Measurements from ENCODE around the gene TIPARP. TPM values are rescaled to one million over a fixed set of nuclear protein-coding genes. Genes with fewer than 3 reads are reported as not detected.

TIPARP gene
- total and polyA plus RNA-seq, 4 donors: 20.8 to 56.1 (median 40.0) TPM

GRCh38 chr3:156676768-156677479 lies 2.5 kb downstream of the TIPARP start:
- no peak for TF ChIP-seq CTCF (IDR thresholded peaks at IDR 0.05; ENCODE audit: control extremely low read depth, extremely low read depth)
- WGBS, 2 donors: 59 to 77% methylated on average over 3 of the region's 3 CpGs
- no peak overlapping the region for H3K4me3 ChIP-seq
- H3K27me3 ChIP-seq (ENCODE audit: control insufficient read depth in 3 of 3, insufficient read depth in 3 of 3, low read length in 2 of 3): no peaks in the 10 kb centered on the region
- ATAC-seq (ENCODE audit: insufficient read depth, low FRiP score) (no peak), DNase-seq (no peak)
- peaks cover 5 to 19% (median 7%) of the 10 kb centered on the region in 4 donors for H3K36me3 ChIP-seq (ENCODE audit: control insufficient read depth in 4 of 4, insufficient read depth in 4 of 4, low read length in 4 of 4)
- peak overlapping the region in 1 of 2 donors; percentile 46 for H3K27ac ChIP-seq (ENCODE audit: low read depth in 1 of 2, low read length in 1 of 2)
- no peaks in the 10 kb centered on the region for H3K9me3 ChIP-seq (ENCODE audit: control insufficient read depth in 4 of 4, insufficient read depth in 3 of 4, low read length in 3 of 4)
- H3K9ac ChIP-seq (ENCODE audit: insufficient read depth in 1 of 2, low read length in 2 of 2): no peak overlapping the region
- H3K4me1 ChIP-seq (ENCODE audit: control insufficient read depth in 5 of 5, insufficient read depth in 5 of 5, low read length in 5 of 5): peaks cover 6 to 33% (median 11%) of the 10 kb centered on the region in 5 donors

GRCh38 chr3:156677536-156677935 lies 3.1 kb downstream of the TIPARP start:
- Histone ChIP-seq H3K27me3 (ENCODE audit: control insufficient read depth in 3 of 3, insufficient read depth in 3 of 3, low read length in 2 of 3) (no peaks in the 10 kb centered on the region), H3K27ac (ENCODE audit: low read depth in 1 of 2, low read length in 1 of 2) (no peak overlapping the region), H3K4me1 (ENCODE audit: control insufficient read depth in 5 of 5, insufficient read depth in 5 of 5, low read length in 5 of 5) (peaks cover 6 to 39% (median 12%) of the 10 kb centered on the region in 5 donors), H3K9ac (ENCODE audit: insufficient read depth in 1 of 2, low read length in 2 of 2) (no peak overlapping the region), H3K4me3 (no peak overlapping the region), H3K36me3 (ENCODE audit: control insufficient read depth in 4 of 4, insufficient read depth in 4 of 4, low read length in 4 of 4) (peaks cover 5 to 19% (median 7%) of the 10 kb centered on the region in 4 donors), H3K9me3 (ENCODE audit: control insufficient read depth in 4 of 4, insufficient read depth in 3 of 4, low read length in 3 of 4) (no peaks in the 10 kb centered on the region)
- WGBS, 2 donors: 43 to 71% methylated on average over 2 of the region's 2 CpGs
- no peak for TF ChIP-seq CTCF (IDR thresholded peaks at IDR 0.05; ENCODE audit: control extremely low read depth, extremely low read depth)
- ATAC-seq (ENCODE audit: insufficient read depth, low FRiP score) (no peak), DNase-seq (no peak)

- Histone ChIP-seq H3K36me3 (ENCODE audit: control insufficient read depth in 4 of 4, insufficient read depth in 4 of 4, low read length in 4 of 4) (peaks cover 5 to 19% (median 7%) of the 10 kb centered on the region in 4 donors), H3K9me3 (ENCODE audit: control insufficient read depth in 4 of 4, insufficient read depth in 3 of 4, low read length in 3 of 4) (no peaks in the 10 kb centered on the region), H3K4me3 (no peak overlapping the region), H3K27me3 (ENCODE audit: control insufficient read depth in 3 of 3, insufficient read depth in 3 of 3, low read length in 2 of 3) (no peaks in the 10 kb centered on the region), H3K9ac (ENCODE audit: insufficient read depth in 1 of 2, low read length in 2 of 2) (no peak overlapping the region), H3K27ac (ENCODE audit: low read depth in 1 of 2, low read length in 1 of 2) (peak overlapping the region in 1 of 2 donors; percentile 47), H3K4me1 (ENCODE audit: control insufficient read depth in 5 of 5, insufficient read depth in 5 of 5, low read length in 5 of 5) (peaks cover 4 to 46% (median 17%) of the 10 kb centered on the region in 5 donors)
- no peak for DNase-seq
- TF ChIP-seq CTCF (IDR thresholded peaks at IDR 0.05; ENCODE audit: control extremely low read depth, extremely low read depth): no peak
- ATAC-seq (ENCODE audit: insufficient read depth, low FRiP score): no peak
- 77 to 83% methylated on average over 2 of the region's 2 CpGs for WGBS, 2 donors
Measured at GRCh38 chr3:156678197-156678596, 3.8 kb downstream of the TIPARP start.
